ENCODE measurements around the gene ASCC1.
"Not testable (repeated sequence)": the region's sequence is repeated elsewhere in the genome, so short reads cannot be mapped to it uniquely, and the experiment has no call there.

The ASCC1 gene

GRCh38 chr10:72124989-72125388, 91.1 kb downstream of the ASCC1 start:
- peak; percentile 36 for DNase-seq (ENCODE audit: low read depth)

GRCh38 chr10:72124381-72124780, 91.7 kb downstream of the ASCC1 start:
- no peak for DNase-seq (ENCODE audit: low read depth)

- no peak for DNase-seq (ENCODE audit: low read depth)
Measured at GRCh38 chr10:72123616-72124015, 92.5 kb downstream of the ASCC1 start.

GRCh38 chr10:72122221-72122620, 93.9 kb downstream of the ASCC1 start:
- no peak for DNase-seq (ENCODE audit: low read depth)

- no peak for DNase-seq (ENCODE audit: low read depth)
Measured at GRCh38 chr10:72121389-72121788, 94.7 kb downstream of the ASCC1 start.

- DNase-seq (ENCODE audit: low read depth): no peak
Measured at GRCh38 chr10:72116372-72116771, 99.7 kb downstream of the ASCC1 start.

- DNase-seq (ENCODE audit: low read depth): no peak
Measured at GRCh38 chr10:72114706-72115450, 101.2 kb downstream of the ASCC1 start.

GRCh38 chr10:72110673-72111401, 105.2 kb downstream of the ASCC1 start:
- no peak for DNase-seq (ENCODE audit: low read depth)

GRCh38 chr10:72109636-72110157, 106.4 kb downstream of the ASCC1 start:
- no peak for DNase-seq (ENCODE audit: low read depth)

GRCh38 chr10:72108830-72109635, 107.0 kb downstream of the ASCC1 start:
- DNase-seq (ENCODE audit: low read depth): no peak

- DNase-seq (ENCODE audit: low read depth): not testable (repeated sequence)
Measured at GRCh38 chr10:72108004-72108370, 108.1 kb downstream of the ASCC1 start.

- DNase-seq (ENCODE audit: low read depth): no peak
Measured at GRCh38 chr10:72107325-72108003, 108.6 kb downstream of the ASCC1 start.

GRCh38 chr10:72106896-72107295, 109.2 kb downstream of the ASCC1 start:
- no peak for DNase-seq (ENCODE audit: low read depth)

GRCh38 chr10:72106154-72106849, 109.8 kb downstream of the ASCC1 start:
- DNase-seq (ENCODE audit: low read depth): no peak

GRCh38 chr10:72105710-72106109, 110.4 kb downstream of the ASCC1 start:
- no peak for DNase-seq (ENCODE audit: low read depth)

GRCh38 chr10:72105098-72105475, 111.0 kb downstream of the ASCC1 start:
- DNase-seq (ENCODE audit: low read depth): no peak

- peak; percentile 45 for DNase-seq (ENCODE audit: low read depth)
Measured at GRCh38 chr10:72104472-72105097, 111.5 kb downstream of the ASCC1 start.

GRCh38 chr10:72099600-72099921, 116.5 kb downstream of the ASCC1 start:
- DNase-seq (ENCODE audit: low read depth): no peak

- DNase-seq (ENCODE audit: low read depth): no peak
Measured at GRCh38 chr10:72098836-72099599, 117.1 kb downstream of the ASCC1 start.

- no peak for DNase-seq (ENCODE audit: low read depth)
Measured at GRCh38 chr10:72098301-72098835, 117.7 kb downstream of the ASCC1 start.

Measured in fibroblast of gingiva (primary cell).